ENCODE data around the gene F10.

- TF ChIP-seq CTCF (IDR thresholded peaks at IDR 0.05; ENCODE audit: insufficient read depth, low read length, poor library complexity, severe bottlenecking) = no peak
- no peak for TF ChIP-seq EZH2phosphoT487 (conservative IDR thresholded peaks at IDR 0.05; ENCODE audit: low read length)
Measured at GRCh38 chr13:113148940-113149503, 26.4 kb downstream of the F10 start.
